ENCODE results near the gene CPLX3.

The CPLX3 gene

DNA sequence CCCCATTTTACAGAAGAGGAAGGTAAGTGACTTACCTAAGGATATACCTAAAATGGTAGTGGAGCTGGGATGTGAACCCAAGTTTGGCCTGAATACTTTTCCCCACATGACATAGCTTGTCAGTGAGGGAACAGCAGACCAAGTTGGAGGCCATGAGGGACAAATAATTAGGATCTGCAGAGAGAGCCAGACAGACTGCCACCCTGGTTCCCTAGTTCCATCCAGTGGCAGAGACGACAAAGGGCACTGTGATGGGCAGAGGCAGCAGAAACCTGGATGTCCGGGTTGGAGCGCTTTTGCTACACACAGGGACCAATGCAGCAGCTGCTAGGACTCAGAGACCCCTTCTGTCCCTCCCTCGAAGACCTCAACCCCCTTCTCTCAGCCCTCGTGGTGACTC, 1.2 kb downstream of the CPLX3 start:
- H3K4me3 ChIP-seq (ENCODE audit: low read depth, low read length): no peak overlapping the region

GRCh38 chr15:74828835-74829234, 2.4 kb downstream of the CPLX3 start:
- no peak overlapping the region for H3K4me3 ChIP-seq (ENCODE audit: low read depth, low read length)

GRCh38 chr15:74829486-74829885, 3.1 kb downstream of the CPLX3 start:
- H3K4me3 ChIP-seq (ENCODE audit: low read depth, low read length): no peak overlapping the region

- no peak overlapping the region for H3K4me3 ChIP-seq (ENCODE audit: low read depth, low read length)
Observed at GRCh38 chr15:74829991-74830390, 3.6 kb downstream of the CPLX3 start.

GRCh38 chr15:74830868-74831267, 4.4 kb downstream of the CPLX3 start:
- no peak overlapping the region for H3K4me3 ChIP-seq (ENCODE audit: low read depth, low read length)

DNA sequence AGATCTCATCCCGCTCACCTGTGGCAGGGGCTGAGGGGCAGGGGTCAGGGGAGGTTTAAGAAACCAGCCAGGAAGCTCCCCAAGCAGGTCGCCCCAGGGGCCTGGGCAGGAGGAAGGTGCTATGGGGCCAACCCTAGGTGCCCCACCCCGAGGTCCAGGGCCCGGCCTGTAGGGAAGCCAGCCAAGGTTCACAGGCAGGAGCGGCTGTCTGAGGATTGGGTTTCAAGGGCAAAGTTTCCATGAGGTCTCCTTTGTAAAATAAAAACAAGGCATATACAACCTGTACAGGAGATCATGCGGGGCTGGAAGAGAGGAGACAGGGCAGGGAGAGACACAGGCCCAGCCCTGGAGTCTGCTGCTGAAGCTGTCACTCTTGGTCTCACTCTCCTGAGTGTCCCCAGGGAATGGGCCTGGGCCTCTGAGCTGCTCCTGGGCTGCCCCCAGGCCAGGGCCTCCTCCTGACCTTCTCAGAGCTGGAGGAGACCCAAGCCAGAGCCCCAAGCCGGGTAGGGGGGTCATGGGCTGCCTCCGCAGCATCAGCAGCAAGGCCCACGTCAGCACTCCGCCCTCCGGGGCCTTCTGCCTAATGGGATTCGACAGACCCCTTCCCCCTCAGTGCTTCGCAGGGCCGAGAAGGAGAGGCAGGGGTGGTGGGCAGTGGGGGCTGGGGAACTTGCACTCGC, 5.5 kb downstream of the CPLX3 start:
- no peak overlapping the region for H3K4me3 ChIP-seq (ENCODE audit: low read depth, low read length)

- H3K4me3 ChIP-seq (ENCODE audit: low read depth, low read length): no peak overlapping the region
Observed at GRCh38 chr15:74832826-74833225, 6.4 kb downstream of the CPLX3 start.

DNA sequence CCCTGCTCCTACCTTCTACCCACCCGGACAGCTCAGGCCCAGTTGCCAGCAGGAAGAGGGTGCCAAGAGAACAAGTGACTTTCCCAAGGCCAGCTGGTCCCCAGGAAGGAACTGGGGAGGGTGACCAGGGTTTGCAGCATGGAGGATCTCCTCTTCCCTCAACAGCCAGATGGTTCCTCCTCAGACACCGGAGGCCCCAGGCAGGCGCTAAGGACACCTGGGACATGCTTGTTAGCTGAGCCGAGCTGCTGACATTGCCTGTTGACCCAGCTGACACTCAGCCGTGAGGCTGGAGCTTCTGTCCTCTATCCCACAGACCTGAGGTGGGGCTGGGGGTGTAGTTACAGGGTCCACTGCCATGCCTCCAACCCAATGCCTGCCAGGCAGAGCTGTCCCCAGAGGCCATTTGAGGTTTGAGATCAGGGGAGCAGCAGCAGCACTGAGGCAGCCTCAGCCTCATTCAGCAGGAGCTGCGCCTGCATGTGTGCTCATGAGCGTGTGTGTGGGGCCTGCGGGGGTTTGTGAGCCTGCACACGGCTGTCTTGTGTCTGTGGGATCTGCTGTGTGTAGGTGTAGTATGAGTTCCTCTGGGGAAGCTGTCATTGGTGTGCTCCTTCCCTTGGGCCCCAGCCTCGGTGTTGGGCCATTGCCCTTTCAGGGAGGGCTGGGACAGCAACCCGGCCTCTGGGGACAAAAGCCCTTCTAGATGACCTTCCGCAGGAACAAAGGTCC, 7.1 kb downstream of the CPLX3 start:
- no peak overlapping the region for H3K4me3 ChIP-seq (ENCODE audit: low read depth, low read length)

- no peak overlapping the region for H3K4me3 ChIP-seq (ENCODE audit: low read depth, low read length)
Observed at GRCh38 chr15:74835312-74835823, 8.9 kb downstream of the CPLX3 start.

- no peak overlapping the region for H3K4me3 ChIP-seq (ENCODE audit: low read depth, low read length)
Observed at GRCh38 chr15:74836846-74837245, 10.4 kb downstream of the CPLX3 start.

DNA sequence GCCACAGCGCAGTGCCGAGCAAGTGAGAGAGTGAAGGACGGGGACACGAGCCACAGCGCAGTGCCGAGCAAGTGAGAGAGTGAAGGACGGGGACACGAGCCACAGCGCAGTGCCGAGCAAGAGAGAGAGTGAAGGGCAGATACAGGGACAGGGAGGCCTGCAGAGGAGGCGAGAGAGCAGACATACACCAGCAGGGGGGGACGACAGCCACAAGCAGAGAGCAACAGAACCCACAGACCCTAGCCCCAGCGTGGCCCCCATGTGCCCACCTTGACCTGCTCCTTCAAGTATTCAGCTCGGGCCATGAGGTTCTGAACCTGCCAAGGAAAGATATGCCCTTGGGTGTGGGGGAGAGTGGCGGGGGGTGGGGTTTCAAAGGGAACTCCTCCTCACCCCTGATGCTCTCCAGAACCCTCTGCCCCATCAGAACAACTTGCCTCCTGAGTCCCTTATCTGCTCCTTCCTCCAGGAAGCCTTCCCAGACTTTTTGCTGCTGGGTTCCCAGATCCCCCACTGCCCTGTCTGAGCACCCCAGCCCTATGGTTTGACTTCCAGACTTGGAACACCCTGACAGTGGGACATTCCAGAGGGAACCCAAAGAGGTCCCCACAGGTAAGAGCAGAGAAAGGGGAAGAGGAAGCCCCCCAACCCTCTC, 11.2 kb downstream of the CPLX3 start:
- no peak overlapping the region for H3K4me3 ChIP-seq (ENCODE audit: low read depth, low read length)

GRCh38 chr15:74838137-74838516, 11.7 kb downstream of the CPLX3 start:
- H3K4me3 ChIP-seq (ENCODE audit: low read depth, low read length): no peak overlapping the region

DNA sequence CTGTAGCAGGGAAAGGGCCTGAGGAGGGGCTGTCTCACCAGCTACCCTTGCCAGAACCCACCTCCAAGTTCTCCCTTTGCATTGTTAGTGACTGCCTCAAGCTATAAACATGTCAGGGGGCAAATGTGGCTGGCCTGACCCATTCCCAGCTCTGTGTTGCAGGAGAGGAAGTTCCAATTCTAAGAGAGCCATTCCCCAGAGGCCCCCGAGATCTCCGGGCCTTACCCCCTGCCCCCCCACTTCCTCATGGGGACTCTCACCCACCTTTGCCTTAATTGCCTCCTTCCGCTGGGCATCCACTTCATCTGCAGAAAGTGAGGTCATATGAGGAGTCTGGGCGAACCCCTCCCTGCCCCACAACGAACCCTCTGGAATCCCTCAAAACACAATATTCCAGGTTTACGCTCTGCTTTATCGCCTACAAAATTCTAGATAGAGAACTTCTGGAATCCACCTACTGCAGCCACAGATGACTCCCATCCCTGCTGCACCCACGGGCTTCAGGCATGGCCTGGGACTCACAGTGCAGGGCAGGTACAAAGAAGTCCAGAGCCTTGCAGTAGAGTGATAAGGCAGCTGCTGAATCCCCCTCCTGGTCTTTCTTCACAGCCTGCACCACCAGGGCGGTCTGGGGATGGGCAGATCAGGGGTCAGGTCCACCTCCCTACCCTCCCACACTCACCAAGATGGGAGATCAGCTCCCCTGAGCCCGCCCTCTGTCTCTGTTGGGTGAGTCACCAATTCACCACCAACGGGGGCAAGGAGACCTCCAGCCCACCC, 12.5 kb downstream of the CPLX3 start:
- no peak overlapping the region for H3K4me3 ChIP-seq (ENCODE audit: low read depth, low read length)

GRCh38 chr15:74839526-74840395, 13.3 kb downstream of the CPLX3 start:
- no peak overlapping the region for H3K4me3 ChIP-seq (ENCODE audit: low read depth, low read length)

GRCh38 chr15:74840851-74841775, 14.7 kb downstream of the CPLX3 start:
- H3K4me3 ChIP-seq (ENCODE audit: low read depth, low read length): no peak overlapping the region

GRCh38 chr15:74841891-74842373, 15.5 kb downstream of the CPLX3 start:
- H3K4me3 ChIP-seq (ENCODE audit: low read depth, low read length): peak overlapping the region; percentile 71

DNA sequence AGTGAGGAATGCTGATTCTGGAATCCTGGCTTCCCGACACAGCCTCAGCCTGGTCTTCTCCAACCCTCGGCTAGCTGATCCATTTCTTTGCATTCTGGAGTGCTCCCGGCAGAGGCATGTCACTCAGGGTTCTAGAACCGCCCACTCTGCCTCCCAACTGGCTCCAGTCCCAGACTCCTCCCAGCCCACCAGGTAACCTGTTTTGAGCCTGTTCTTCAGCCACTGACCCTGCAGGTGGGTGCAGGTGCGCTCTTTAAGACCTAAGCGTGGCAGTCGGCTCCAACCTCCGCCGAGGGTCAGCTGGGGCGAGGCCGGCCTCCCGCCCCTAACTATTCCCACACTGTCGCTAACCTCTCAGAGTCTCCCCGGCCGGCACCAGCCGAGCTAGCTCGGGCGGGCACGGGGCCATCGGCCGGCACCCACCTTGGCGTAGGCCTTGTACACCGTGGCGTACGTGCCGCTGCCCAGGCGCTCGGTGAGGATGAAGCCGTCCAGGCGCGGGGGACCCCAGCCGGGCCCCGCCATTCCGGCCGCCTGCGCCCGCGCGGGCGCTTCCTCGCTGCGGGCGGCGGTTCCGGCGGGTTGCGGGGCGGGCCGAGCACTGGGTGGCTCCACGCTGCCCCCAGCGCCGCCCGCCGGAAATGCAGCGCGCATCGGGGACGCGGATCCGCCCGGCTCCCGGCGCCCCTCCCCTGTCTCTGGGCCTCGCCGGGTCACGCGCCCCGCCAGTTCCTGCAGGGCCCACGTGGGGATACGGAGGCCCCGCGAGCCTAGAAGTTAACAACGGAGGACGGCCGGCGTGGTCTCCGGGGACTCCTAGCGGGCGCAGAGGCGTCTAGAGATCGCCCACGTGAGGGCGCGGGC, 16.4 kb downstream of the CPLX3 start, which contains the start of gene ULK3:
TSS of gene ULK3 (minus strand) at position 576 of the 864 bp plus-strand sequence. CDS start at position 525, 51 bp downstream.
- H3K4me3 ChIP-seq (ENCODE audit: low read depth, low read length): peak within 1 kb of the TSS; percentile 71

DNA sequence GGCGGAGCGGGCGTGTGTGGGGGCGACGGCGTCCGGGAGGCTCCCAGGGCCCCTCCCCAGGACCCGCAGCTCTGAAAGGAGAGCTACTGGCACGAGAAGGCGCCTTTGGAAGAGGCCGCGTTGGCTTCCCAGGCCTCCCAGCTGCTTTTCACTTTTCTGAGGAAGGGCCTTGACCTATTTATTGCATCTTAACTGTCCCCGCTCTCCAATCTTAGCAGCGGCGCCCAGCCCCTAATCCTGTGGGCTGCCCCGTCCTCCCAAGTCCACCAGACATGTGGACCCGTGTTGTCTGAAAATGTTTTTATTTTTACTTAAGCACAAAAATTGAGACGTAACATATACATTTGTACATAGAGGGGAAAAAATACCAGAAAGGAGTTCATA, 17.0 kb downstream of the CPLX3 start:
- H3K4me3 ChIP-seq (ENCODE audit: low read depth, low read length): peak overlapping the region; percentile 44

Measured in iPS-11a (cell line).